Stomach smooth muscle (tissue), 2 donors: ENCODE results near the gene ARHGAP26.
A peak's percentile ranks its signal among the peaks of the same experiment; 100 is the strongest.
"Not testable (repeated sequence)": the region's sequence is repeated elsewhere in the genome, so short reads cannot be mapped to it uniquely, and the experiment has no call there.

ENCODE experiments used
- H3K27ac ChIP-seq: one replicate; pipeline ENCODE4 v1.7.0; 2013; ENCODE audit warnings: mild to moderate bottlenecking, low read length, inconsistent platforms
- H3K27me3 ChIP-seq, 2 donors: one replicate each; pipeline ENCODE4 v1.7.0; 2013; ENCODE audit warnings: low read length in 2 of 2; ENCODE audit not compliant: insufficient read depth in 2 of 2, control insufficient read depth in 1 of 2
- H3K36me3 ChIP-seq, 2 donors: one replicate each; pipeline ENCODE4 v1.7.0; 2013; ENCODE audit warnings: low read length in 2 of 2; ENCODE audit not compliant: control insufficient read depth in 2 of 2, insufficient read depth in 2 of 2
- H3K4me1 ChIP-seq: one replicate; pipeline ENCODE4 v1.7.0; 2013; ENCODE audit warnings: low read length; ENCODE audit not compliant: control insufficient read depth, insufficient read depth
- H3K4me3 ChIP-seq, 2 donors: one replicate each; pipeline ENCODE4 v1.7.0; 2013; ENCODE audit warnings: low read length in 2 of 2
- H3K9ac ChIP-seq, 2 donors: one replicate each; pipeline ENCODE4 v1.7.0; 2013; ENCODE audit warnings: low read length in 2 of 2, mild to moderate bottlenecking in 1 of 2
- H3K9me3 ChIP-seq, 2 donors: one replicate each; pipeline ENCODE4 v1.7.0; 2013; ENCODE audit warnings: low read length in 2 of 2; ENCODE audit not compliant: control insufficient read depth in 2 of 2
- donor health status: healthy.
- donor health status: Pancreatic carcinoma.

ARHGAP26 gene

GRCh38 chr5:142997591-142997990 is 227.4 kb downstream of the ARHGAP26 start:
- Histone ChIP-seq H3K27ac (no peak overlapping the region), H3K4me1 (peaks cover 7% of the 10 kb centered on the region), H3K27me3 (no peaks in the 10 kb centered on the region), H3K36me3 (no peaks in the 10 kb centered on the region), H3K4me3 (no peak overlapping the region), H3K9me3 (no peaks in the 10 kb centered on the region), H3K9ac (no peak overlapping the region)

DNA sequence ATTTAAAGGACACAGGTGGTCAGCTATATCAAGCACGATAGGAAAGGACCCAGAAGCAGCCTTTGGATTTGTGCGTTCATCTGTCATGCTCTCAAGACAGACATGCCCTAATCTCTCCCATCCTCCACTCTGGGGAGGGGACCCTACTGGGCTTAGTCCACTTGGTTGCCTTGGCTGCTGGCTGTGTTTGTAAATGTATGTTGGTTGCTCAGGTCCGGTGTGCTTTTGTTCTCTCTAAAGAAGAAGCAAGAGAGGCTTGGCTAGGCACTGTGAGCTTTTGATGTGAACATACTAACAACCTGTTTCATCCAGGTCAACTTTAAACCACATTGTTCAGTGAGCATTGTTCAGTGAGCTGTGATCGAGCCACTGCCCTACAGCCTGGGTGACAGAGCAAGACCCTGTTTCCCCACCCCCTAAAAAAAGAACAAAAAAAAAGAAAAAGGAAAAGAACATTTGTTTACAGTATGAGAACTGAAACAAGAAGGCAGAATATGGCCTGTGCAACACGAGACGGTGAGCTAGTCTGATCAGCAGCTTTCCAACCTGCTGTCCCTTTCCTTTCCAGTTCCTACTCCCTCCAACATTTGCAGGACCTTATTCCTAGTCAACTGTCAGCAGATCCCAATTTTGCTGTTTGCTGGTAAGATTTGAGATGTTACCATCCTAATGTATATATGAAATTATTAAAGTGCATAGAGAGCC is 228.3 kb downstream of the ARHGAP26 start:
- H3K4me1 ChIP-seq = peaks cover 8% of the 10 kb centered on the region
- no peaks in the 10 kb centered on the region for H3K27me3 ChIP-seq
- no peak overlapping the region for H3K27ac ChIP-seq
- no peaks in the 10 kb centered on the region for H3K36me3 ChIP-seq
- no peak overlapping the region for H3K4me3 ChIP-seq
- no peaks in the 10 kb centered on the region for H3K9me3 ChIP-seq
- no peak overlapping the region for H3K9ac ChIP-seq

DNA sequence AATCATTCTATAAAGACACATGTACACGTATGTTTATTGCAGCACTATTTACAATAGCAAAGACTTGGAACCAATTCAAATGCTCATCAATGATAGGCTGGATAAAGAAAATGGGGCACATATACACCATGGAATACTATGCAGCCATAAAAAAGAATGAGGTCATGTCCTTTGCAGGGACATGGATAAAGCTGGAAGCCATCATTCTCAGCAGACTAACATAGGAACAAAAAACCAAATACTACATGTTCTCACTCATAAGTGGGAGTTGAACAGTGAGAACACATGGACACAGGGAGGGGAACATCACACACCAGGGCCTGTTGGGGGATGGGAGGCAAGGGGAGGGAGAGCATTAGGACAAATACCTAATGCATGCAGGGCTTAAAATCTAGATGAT is 230.4 kb downstream of the ARHGAP26 start:
- H3K4me3 ChIP-seq, H3K27ac ChIP-seq, H3K36me3 ChIP-seq, H3K4me1 ChIP-seq, H3K9me3 ChIP-seq, H3K27me3 ChIP-seq, H3K9ac ChIP-seq: not testable (repeated sequence)

- Histone ChIP-seq H3K27me3 (no peaks in the 10 kb centered on the region), H3K9ac (peak overlapping the region in 1 of 2 donors; percentile 7), H3K4me1 (peaks cover 12% of the 10 kb centered on the region), H3K9me3 (no peaks in the 10 kb centered on the region), H3K36me3 (no peaks in the 10 kb centered on the region), H3K4me3 (no peak overlapping the region), H3K27ac (no peak overlapping the region)
Measured at GRCh38 chr5:143001764-143002351, 231.7 kb downstream of the ARHGAP26 start.

DNA sequence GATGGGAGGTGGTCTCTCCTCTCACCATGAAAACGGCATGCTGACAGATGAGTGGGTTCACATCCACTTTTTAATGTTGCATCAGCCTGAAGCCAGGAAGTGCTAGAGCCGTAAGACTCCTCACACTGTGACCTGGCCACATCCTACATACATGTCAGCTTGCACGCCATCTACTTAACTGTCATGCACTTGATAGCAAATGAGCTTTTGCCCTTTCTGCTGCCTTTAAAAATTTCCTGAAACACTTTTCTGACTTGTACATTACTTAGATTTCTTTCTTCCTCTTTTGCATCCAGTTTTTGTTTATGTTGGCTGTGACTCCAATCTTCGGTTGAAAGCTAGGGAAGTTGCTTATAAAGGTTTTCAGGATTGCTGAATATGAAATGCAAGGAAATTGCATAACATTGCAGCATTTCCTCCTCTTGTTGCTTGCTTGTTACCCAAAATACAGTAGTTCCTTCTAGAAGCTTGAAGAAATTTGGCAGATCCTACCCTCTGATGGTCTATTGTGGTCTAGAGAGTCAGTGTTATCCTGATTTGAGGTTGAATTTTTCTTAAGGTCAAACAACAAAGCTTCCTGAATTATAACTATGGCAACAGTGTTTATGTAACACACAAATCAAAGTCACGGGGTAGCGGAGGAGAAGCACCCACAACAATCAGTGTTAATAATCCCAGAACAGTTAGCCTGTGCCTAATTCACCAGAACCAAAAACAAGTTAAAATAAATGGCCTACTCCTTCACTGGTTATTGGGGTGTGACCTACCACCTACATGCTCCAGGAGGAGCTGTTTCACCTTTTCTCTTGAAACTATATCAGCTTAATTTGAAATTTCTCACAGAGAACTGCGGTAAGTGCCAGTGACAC is 232.5 kb downstream of the ARHGAP26 start:
- no peaks in the 10 kb centered on the region for H3K9me3 ChIP-seq
- H3K4me1 ChIP-seq = peaks cover 17% of the 10 kb centered on the region
- no peak overlapping the region for H3K9ac ChIP-seq
- no peaks in the 10 kb centered on the region for H3K27me3 ChIP-seq
- H3K36me3 ChIP-seq = no peaks in the 10 kb centered on the region
- H3K4me3 ChIP-seq = peak overlapping the region; percentile 23 to 31
- H3K27ac ChIP-seq = no peak overlapping the region

DNA sequence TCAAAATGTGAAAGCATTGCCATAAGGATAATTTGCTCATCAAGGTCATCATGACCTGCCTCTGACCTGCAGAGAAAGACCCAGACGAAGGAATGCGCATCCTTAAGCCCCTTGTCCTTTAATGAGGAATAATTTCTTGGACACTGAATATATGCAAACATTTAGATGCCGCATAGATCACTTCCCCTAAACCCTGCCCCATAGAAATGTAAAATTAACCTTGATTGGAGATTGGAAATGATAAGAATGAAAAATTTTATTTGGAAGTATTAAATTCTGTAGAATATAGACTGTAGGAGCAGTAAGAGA is 233.1 kb downstream of the ARHGAP26 start:
- H3K27ac ChIP-seq = no peak overlapping the region
- H3K4me1 ChIP-seq = peaks cover 17% of the 10 kb centered on the region
- H3K27me3 ChIP-seq = no peaks in the 10 kb centered on the region
- no peak overlapping the region for H3K4me3 ChIP-seq
- no peaks in the 10 kb centered on the region for H3K36me3 ChIP-seq
- no peak overlapping the region for H3K9ac ChIP-seq
- H3K9me3 ChIP-seq = no peaks in the 10 kb centered on the region

DNA sequence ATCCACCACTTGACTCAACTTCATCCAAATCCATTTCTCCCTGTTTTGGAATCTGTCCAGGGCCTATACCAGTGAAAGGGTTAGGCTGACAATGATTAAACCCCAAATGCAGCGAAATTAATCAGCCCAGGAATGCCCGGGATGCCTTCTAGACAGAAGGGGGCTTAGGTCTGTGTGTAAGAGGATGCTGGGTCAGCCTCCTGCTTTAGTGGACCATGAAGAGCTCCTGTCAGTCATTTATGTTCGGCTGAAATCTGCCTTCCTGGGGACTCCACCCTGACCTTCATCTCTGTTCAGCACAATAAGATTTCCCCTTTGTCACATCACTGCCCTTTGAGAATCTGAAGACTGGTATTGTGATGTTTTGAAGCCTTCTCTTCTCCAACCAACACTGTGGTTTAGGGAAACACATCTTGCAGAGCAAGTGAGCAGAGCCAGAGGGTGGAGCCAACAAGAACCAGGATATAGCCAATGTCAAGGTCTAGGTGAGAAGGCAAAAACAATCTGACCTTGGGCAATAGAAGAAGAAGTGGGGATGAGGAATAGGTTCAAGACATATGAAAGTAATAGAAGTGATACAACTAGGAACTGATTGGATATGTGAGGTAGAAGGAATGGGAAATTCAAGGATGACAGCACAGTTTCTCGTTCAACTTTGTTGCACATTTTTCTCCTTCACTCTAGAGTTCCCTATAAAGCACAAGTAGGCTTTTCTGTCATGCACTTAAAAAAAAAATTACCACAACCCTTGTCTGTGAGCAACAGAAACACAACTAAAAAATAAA is 234.4 kb downstream of the ARHGAP26 start:
- no peaks in the 10 kb centered on the region for H3K9me3 ChIP-seq
- H3K4me3 ChIP-seq = no peak overlapping the region

GRCh38 chr5:143006501-143006900 is 236.3 kb downstream of the ARHGAP26 start:
- Histone ChIP-seq H3K4me1 (peaks cover 17% of the 10 kb centered on the region), H3K36me3 (no peaks in the 10 kb centered on the region), H3K9ac (no peak overlapping the region), H3K27ac (no peak overlapping the region), H3K27me3 (no peaks in the 10 kb centered on the region), H3K4me3 (no peak overlapping the region), H3K9me3 (no peaks in the 10 kb centered on the region)

More for the DNA sequence above, 234.4 kb downstream of the ARHGAP26 start:
- Histone ChIP-seq H3K9ac (no peak overlapping the region), H3K27ac (no peak overlapping the region), H3K27me3 (no peaks in the 10 kb centered on the region), H3K4me1 (peaks cover 17% of the 10 kb centered on the region), H3K36me3 (no peaks in the 10 kb centered on the region)

DNA sequence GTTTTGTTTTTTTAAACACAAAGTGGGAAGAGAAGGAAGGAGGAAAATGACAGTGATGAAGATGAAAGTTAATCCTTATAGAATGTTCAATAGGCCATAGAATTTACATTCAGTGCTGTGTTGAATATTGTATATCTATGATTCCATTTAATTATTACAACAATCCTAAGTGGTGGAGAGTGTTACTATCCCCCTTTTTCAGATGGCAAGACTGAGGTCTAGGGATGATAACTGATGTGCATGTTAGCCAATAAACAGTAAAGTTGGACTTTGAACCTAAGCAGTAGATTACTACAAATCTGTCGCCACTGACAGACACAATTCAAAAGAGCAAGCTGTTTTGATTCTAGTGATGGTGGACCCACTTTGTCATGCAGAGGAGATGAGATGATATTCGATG is 237.9 kb downstream of the ARHGAP26 start:
- Histone ChIP-seq H3K9ac (no peak overlapping the region), H3K27me3 (no peaks in the 10 kb centered on the region), H3K4me1 (peaks cover 9% of the 10 kb centered on the region), H3K4me3 (no peak overlapping the region), H3K9me3 (no peaks in the 10 kb centered on the region), H3K36me3 (no peaks in the 10 kb centered on the region), H3K27ac (no peak overlapping the region)

DNA sequence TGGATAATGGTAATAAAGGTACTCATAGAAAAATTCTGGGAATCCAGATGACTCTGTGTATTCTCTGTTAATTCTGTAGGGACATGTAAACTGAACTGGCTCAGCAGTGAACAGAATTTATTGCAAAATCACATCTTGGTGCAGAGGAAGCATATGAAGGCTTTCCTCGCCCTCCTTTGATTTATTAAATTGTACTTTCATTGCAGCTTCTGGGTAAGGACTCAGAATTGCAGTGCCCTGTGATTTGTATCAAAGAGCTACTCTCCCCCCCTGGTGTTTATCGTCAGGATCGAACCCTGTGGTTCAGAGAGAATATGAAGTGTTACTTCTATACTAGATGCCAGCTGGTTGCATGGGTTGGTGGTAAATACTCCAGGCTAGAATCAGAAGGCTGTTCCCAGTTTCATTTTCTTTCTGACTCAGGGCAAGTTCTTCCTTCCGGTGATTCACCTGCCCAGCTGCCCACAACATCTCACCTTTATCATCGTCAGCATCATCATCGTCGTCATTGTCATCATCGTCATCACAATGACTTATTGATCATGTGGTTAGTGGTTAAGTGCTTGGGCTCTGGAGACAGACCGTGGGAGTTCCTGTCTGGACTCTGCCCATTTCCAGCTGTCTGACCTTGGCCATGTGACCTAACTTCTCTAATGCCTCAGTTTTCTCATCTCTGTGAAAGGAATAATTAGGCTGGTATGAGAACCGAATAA is 238.8 kb downstream of the ARHGAP26 start:
- no peak overlapping the region for H3K9ac ChIP-seq
- H3K27me3 ChIP-seq = no peaks in the 10 kb centered on the region
- H3K36me3 ChIP-seq = no peaks in the 10 kb centered on the region
- H3K4me3 ChIP-seq = no peak overlapping the region
- H3K9me3 ChIP-seq = no peaks in the 10 kb centered on the region
- H3K4me1 ChIP-seq = peaks cover 9% of the 10 kb centered on the region
- no peak overlapping the region for H3K27ac ChIP-seq
